Measurements from ENCODE around the gene TMEM185B.

TMEM185B gene

GRCh38 chr2:120230515-120231471 lies 7.6 kb upstream of the TMEM185B start:
- no peaks in the 10 kb centered on the region for H3K27me3 ChIP-seq (ENCODE audit: control insufficient read depth in 1 of 2, insufficient read depth in 2 of 2, low read length in 2 of 2)
- peak overlapping the region; percentile 67 for H3K27ac ChIP-seq (ENCODE audit: low read length)
- peak overlapping the region in 1 of 2 donors; percentile 48 for H3K9ac ChIP-seq (ENCODE audit: low read length in 2 of 2)
- peak overlapping the region; percentile 23 to 83 for H3K4me3 ChIP-seq (ENCODE audit: low read length in 2 of 2)
- no peaks in the 10 kb centered on the region for H3K36me3 ChIP-seq (ENCODE audit: control insufficient read depth in 2 of 2, insufficient read depth in 2 of 2, low read length in 2 of 2)
- H3K9me3 ChIP-seq (ENCODE audit: control insufficient read depth in 2 of 2, low read length in 2 of 2): no peaks in the 10 kb centered on the region
- H3K4me1 ChIP-seq (ENCODE audit: control insufficient read depth, insufficient read depth, low read length): peaks cover 29% of the 10 kb centered on the region

GRCh38 chr2:120229341-120229740 lies 6.1 kb upstream of the TMEM185B start:
- Histone ChIP-seq H3K9me3 (ENCODE audit: control insufficient read depth in 2 of 2, low read length in 2 of 2) (no peaks in the 10 kb centered on the region), H3K27ac (ENCODE audit: low read length) (peak overlapping the region; percentile 50), H3K36me3 (ENCODE audit: control insufficient read depth in 2 of 2, insufficient read depth in 2 of 2, low read length in 2 of 2) (no peaks in the 10 kb centered on the region), H3K27me3 (ENCODE audit: control insufficient read depth in 1 of 2, insufficient read depth in 2 of 2, low read length in 2 of 2) (no peaks in the 10 kb centered on the region), H3K9ac (ENCODE audit: low read length in 2 of 2) (peak overlapping the region in 1 of 2 donors; percentile 35), H3K4me1 (ENCODE audit: control insufficient read depth, insufficient read depth, low read length) (peaks cover 33% of the 10 kb centered on the region), H3K4me3 (ENCODE audit: low read length in 2 of 2) (peak overlapping the region in 1 of 2 donors; percentile 13)

GRCh38 chr2:120228503-120228902 lies 5.3 kb upstream of the TMEM185B start:
- Histone ChIP-seq H3K9me3 (ENCODE audit: control insufficient read depth in 2 of 2, low read length in 2 of 2) (no peaks in the 10 kb centered on the region), H3K4me3 (ENCODE audit: low read length in 2 of 2) (peak overlapping the region; percentile 13 to 24), H3K9ac (ENCODE audit: low read length in 2 of 2) (peak overlapping the region in 1 of 2 donors; percentile 35), H3K27me3 (ENCODE audit: control insufficient read depth in 1 of 2, insufficient read depth in 2 of 2, low read length in 2 of 2) (no peaks in the 10 kb centered on the region), H3K4me1 (ENCODE audit: control insufficient read depth, insufficient read depth, low read length) (peaks cover 41% of the 10 kb centered on the region), H3K36me3 (ENCODE audit: control insufficient read depth in 2 of 2, insufficient read depth in 2 of 2, low read length in 2 of 2) (no peaks in the 10 kb centered on the region), H3K27ac (ENCODE audit: low read length) (peak overlapping the region; percentile 50)

GRCh38 chr2:120227111-120227991 lies 4.2 kb upstream of the TMEM185B start:
- Histone ChIP-seq H3K4me1 (ENCODE audit: control insufficient read depth, insufficient read depth, low read length) (peaks cover 49% of the 10 kb centered on the region), H3K4me3 (ENCODE audit: low read length in 2 of 2) (no peak overlapping the region), H3K36me3 (ENCODE audit: control insufficient read depth in 2 of 2, insufficient read depth in 2 of 2, low read length in 2 of 2) (peaks cover 0 to under 1% of the 10 kb centered on the region in 2 donors), H3K27ac (ENCODE audit: low read length) (peak overlapping the region; percentile 50), H3K27me3 (ENCODE audit: control insufficient read depth in 1 of 2, insufficient read depth in 2 of 2, low read length in 2 of 2) (no peaks in the 10 kb centered on the region), H3K9me3 (ENCODE audit: control insufficient read depth in 2 of 2, low read length in 2 of 2) (peaks cover 0 to 4% of the 10 kb centered on the region in 2 donors), H3K9ac (ENCODE audit: low read length in 2 of 2) (no peak overlapping the region)

GRCh38 chr2:120226316-120226715 lies 3.1 kb upstream of the TMEM185B start:
- Histone ChIP-seq H3K9me3 (ENCODE audit: control insufficient read depth in 2 of 2, low read length in 2 of 2) (peaks cover 0 to 8% of the 10 kb centered on the region in 2 donors), H3K4me1 (ENCODE audit: control insufficient read depth, insufficient read depth, low read length) (peaks cover 50% of the 10 kb centered on the region), H3K36me3 (ENCODE audit: control insufficient read depth in 2 of 2, insufficient read depth in 2 of 2, low read length in 2 of 2) (peaks cover 2 to 5% of the 10 kb centered on the region in 2 donors), H3K4me3 (ENCODE audit: low read length in 2 of 2) (no peak overlapping the region), H3K27ac (ENCODE audit: low read length) (no peak overlapping the region), H3K9ac (ENCODE audit: low read length in 2 of 2) (no peak overlapping the region), H3K27me3 (ENCODE audit: control insufficient read depth in 1 of 2, insufficient read depth in 2 of 2, low read length in 2 of 2) (no peaks in the 10 kb centered on the region)

- Histone ChIP-seq H3K27me3 (ENCODE audit: control insufficient read depth in 1 of 2, insufficient read depth in 2 of 2, low read length in 2 of 2) (no peaks in the 10 kb centered on the region), H3K36me3 (ENCODE audit: control insufficient read depth in 2 of 2, insufficient read depth in 2 of 2, low read length in 2 of 2) (peaks cover 2 to 8% of the 10 kb centered on the region in 2 donors), H3K27ac (ENCODE audit: low read length) (no peak overlapping the region), H3K9ac (ENCODE audit: low read length in 2 of 2) (no peak overlapping the region), H3K4me1 (ENCODE audit: control insufficient read depth, insufficient read depth, low read length) (peaks cover 43% of the 10 kb centered on the region), H3K4me3 (ENCODE audit: low read length in 2 of 2) (no peak overlapping the region), H3K9me3 (ENCODE audit: control insufficient read depth in 2 of 2, low read length in 2 of 2) (peaks cover 0 to 8% of the 10 kb centered on the region in 2 donors)
Measured at GRCh38 chr2:120225549-120226065, 2.4 kb upstream of the TMEM185B start.

- Histone ChIP-seq H3K9ac (ENCODE audit: low read length in 2 of 2) (no peak overlapping the region), H3K9me3 (ENCODE audit: control insufficient read depth in 2 of 2, low read length in 2 of 2) (peaks cover 0 to 8% of the 10 kb centered on the region in 2 donors), H3K27ac (ENCODE audit: low read length) (no peak overlapping the region), H3K27me3 (ENCODE audit: control insufficient read depth in 1 of 2, insufficient read depth in 2 of 2, low read length in 2 of 2) (no peaks in the 10 kb centered on the region), H3K4me1 (ENCODE audit: control insufficient read depth, insufficient read depth, low read length) (peaks cover 41% of the 10 kb centered on the region), H3K4me3 (ENCODE audit: low read length in 2 of 2) (no peak overlapping the region), H3K36me3 (ENCODE audit: control insufficient read depth in 2 of 2, insufficient read depth in 2 of 2, low read length in 2 of 2) (peaks cover 7 to 8% of the 10 kb centered on the region in 2 donors)
Measured at GRCh38 chr2:120224735-120225548, 1.7 kb upstream of the TMEM185B start.

- H3K4me3 ChIP-seq (ENCODE audit: low read length in 2 of 2): peak overlapping the region; percentile 82 to 84
- H3K4me1 ChIP-seq (ENCODE audit: control insufficient read depth, insufficient read depth, low read length): peaks cover 40% of the 10 kb centered on the region
- H3K9me3 ChIP-seq (ENCODE audit: control insufficient read depth in 2 of 2, low read length in 2 of 2): peaks cover 0 to 8% of the 10 kb centered on the region in 2 donors
- H3K36me3 ChIP-seq (ENCODE audit: control insufficient read depth in 2 of 2, insufficient read depth in 2 of 2, low read length in 2 of 2): peaks cover 8 to 9% of the 10 kb centered on the region in 2 donors
- H3K9ac ChIP-seq (ENCODE audit: low read length in 2 of 2): peak overlapping the region in 1 of 2 donors; percentile 88
- H3K27me3 ChIP-seq (ENCODE audit: control insufficient read depth in 1 of 2, insufficient read depth in 2 of 2, low read length in 2 of 2): no peaks in the 10 kb centered on the region
- peak overlapping the region; percentile 88 for H3K27ac ChIP-seq (ENCODE audit: low read length)
Measured at GRCh38 chr2:120224256-120224655, 1.1 kb upstream of the TMEM185B start.

GRCh38 chr2:120222186-120223033 lies 790 bp downstream of the TMEM185B start:
- H3K27me3 ChIP-seq (ENCODE audit: control insufficient read depth in 1 of 2, insufficient read depth in 2 of 2, low read length in 2 of 2): no peaks in the 10 kb centered on the region
- peak overlapping the region; percentile 88 for H3K27ac ChIP-seq (ENCODE audit: low read length)
- H3K36me3 ChIP-seq (ENCODE audit: control insufficient read depth in 2 of 2, insufficient read depth in 2 of 2, low read length in 2 of 2): peaks cover 9 to 15% of the 10 kb centered on the region in 2 donors
- peaks cover 28% of the 10 kb centered on the region for H3K4me1 ChIP-seq (ENCODE audit: control insufficient read depth, insufficient read depth, low read length)
- peak overlapping the region in 1 of 2 donors; percentile 88 for H3K9ac ChIP-seq (ENCODE audit: low read length in 2 of 2)
- H3K9me3 ChIP-seq (ENCODE audit: control insufficient read depth in 2 of 2, low read length in 2 of 2): peaks cover 0 to 8% of the 10 kb centered on the region in 2 donors
- peak overlapping the region; percentile 62 to 84 for H3K4me3 ChIP-seq (ENCODE audit: low read length in 2 of 2)
